ENCODE results near the gene FGGY. TPM values are rescaled to one million over a fixed set of nuclear protein-coding genes. Genes with fewer than 3 reads are reported as not detected.

Gene FGGY
- total and polyA plus RNA-seq, 2 donors (not counting 3 experiments of a cell fraction or from before 2014, with no cell fraction given): 5.6 to 6.4 TPM

- POLR2A ChIA-PET: no interaction called here
- BruUV-seq (replicated peaks): no TSS peak
- CTCF ChIA-PET: interaction anchor here (0.6 kb wide), 1 partner anchor 320 kb away, joined by 3 read pairs; no protein-coding TSS in a partner anchor
- Histone ChIP-seq H3K9me3 (replicated peaks; ENCODE audit: control insufficient read depth, insufficient read depth, low read length) (no peaks in the 10 kb centered on the region), H3K9me1 (replicated peaks; ENCODE audit: control insufficient read depth, extremely low read depth, insufficient read depth, low read length) (no peaks in the 10 kb centered on the region), H3K27ac (ENCODE audit: insufficient read depth, low read depth, low read length) (no peak overlapping the region), H4K20me1 (replicated peaks; ENCODE audit: control insufficient read depth, extremely low read depth, insufficient read depth, low read length) (no peaks in the 10 kb centered on the region), H3K79me2 (ENCODE audit: control insufficient read depth, insufficient read depth, low read length) (no peaks in the 10 kb centered on the region), H3K4me3 (replicated peaks in 1 of 3; ENCODE audit: insufficient read depth in 1 of 3, low read depth in 1 of 3, low read length in 3 of 3) (no peak overlapping the region), H3K9ac (replicated peaks; ENCODE audit: extremely low read depth, insufficient read depth, low read length) (no peak overlapping the region), H2AFZ (ENCODE audit: low read depth, low read length) (no peak overlapping the region), H3K27me3 (ENCODE audit: control insufficient read depth in 2 of 2, insufficient read depth in 2 of 2, low read length in 2 of 2) (no peaks in the 10 kb centered on the region), H3K4me2 (ENCODE audit: insufficient read depth, low read length) (no peak overlapping the region), H3K4me1 (ENCODE audit: control insufficient read depth, extremely low read depth, insufficient read depth, low read length) (no peaks in the 10 kb centered on the region), H3K36me3 (ENCODE audit: control insufficient read depth in 2 of 2, extremely low read depth in 1 of 2, insufficient read depth in 2 of 2, low read length in 2 of 2) (no peaks in the 10 kb centered on the region)
- FAIRE-seq: no peak
- dilution Hi-C loops (cut with MboI; ENCODE audit: extremely low pct_ligation_motif_present, low sequenced_read_pairs): no loop called here
- no peak for DNase-seq (ENCODE audit: low read depth, low spot score)
- intact Hi-C loops (cut with micrococcal nuclease): no loop called here
- TF ChIP-seq JUN (IDR thresholded peaks at IDR 0.05; ENCODE audit: borderline replicate concordance, insufficient read depth, insufficient read length, low read depth) (no peak), POLR2A (IDR thresholded peaks at IDR 0.05; ENCODE audit: low read depth, low read length) (no peak), MYC (IDR thresholded peaks at IDR 0.05; ENCODE audit: low read depth, low read length) (no peak), EZH2 (IDR thresholded peaks at IDR 0.05; ENCODE audit: borderline replicate concordance, low read depth, low read length, severe bottlenecking) (no peak), FOS (IDR thresholded peaks at IDR 0.05; ENCODE audit: borderline replicate concordance, insufficient read depth, low read length) (no peak), CTCF (IDR thresholded peaks at IDR 0.05; ENCODE audit: extremely low read depth in 1 of 2, insufficient read depth in 1 of 2, low read depth in 1 of 2, low read length in 2 of 2) (no peak), POLR2AphosphoS5 (IDR thresholded peaks at IDR 0.05; ENCODE audit: insufficient read depth, low read depth, low read length) (no peak)
Measured at GRCh38 chr1:59360170-59360569, 63.3 kb downstream of the FGGY start.

Data from endothelial cell of umbilical vein (primary cell).